ENCODE results near the gene MAGI2.

The MAGI2 gene

DNA sequence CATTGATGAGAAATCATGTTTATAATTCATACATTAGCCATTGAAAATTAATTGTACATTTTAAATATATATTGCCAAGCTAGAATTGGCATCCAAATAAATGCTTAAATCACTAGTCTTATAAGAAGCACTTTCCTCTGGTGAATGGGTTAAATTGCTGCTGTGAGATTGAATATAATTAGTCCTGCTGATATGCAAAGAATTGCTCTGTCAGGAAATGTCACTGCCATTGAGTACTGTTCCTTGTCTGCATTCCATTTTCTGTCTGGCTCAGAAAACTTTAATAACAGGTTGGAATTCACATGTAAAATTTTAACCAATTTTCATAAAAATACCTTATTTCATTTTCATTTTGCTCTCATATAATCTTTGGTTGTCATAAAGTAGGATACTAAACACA, 589.1 kb downstream of the MAGI2 start:
- DNase-seq, result no peak

DNA sequence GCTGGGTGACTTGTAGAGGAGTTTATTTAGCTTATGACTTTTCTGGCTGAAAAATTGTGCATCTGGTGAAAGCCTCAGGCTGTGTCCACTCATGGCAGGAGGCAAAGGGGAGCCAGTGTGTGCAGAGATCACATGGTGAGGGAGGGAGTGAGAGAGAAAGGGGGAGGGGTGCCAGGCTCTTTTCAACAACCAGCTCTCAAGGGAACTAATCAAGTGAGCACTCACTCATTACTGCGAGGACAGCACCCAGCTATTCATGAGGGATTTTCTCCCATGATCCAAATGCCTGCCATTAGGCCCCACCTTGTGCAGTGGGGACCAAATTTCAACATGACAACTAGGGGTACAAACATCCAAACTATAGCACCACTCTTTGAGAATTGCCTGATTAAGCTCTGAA, 590.2 kb downstream of the MAGI2 start:
- no peak for DNase-seq

DNA sequence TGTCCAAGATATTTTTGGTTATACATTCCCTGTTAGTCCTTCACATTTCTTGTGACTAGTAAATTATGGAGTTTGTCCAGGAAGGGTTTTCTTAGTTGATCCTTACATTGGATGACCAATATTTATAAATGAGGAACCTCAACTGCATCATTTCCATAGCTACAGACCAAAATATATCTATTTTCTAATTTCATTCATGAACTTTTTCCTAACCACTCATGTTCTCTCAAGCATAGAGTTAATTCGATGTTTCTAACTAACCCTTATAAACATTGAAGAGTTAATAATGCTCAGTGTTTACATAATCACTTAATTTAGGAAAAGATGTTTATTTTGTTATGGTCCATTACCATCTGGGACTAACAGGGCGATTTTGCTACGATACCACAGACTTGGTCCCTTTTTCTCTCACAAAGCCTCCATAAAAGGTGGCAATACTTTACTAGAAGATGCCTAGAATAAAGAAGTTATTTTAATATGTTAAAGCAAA, 591.0 kb downstream of the MAGI2 start:
- DNase-seq, result no peak

DNA sequence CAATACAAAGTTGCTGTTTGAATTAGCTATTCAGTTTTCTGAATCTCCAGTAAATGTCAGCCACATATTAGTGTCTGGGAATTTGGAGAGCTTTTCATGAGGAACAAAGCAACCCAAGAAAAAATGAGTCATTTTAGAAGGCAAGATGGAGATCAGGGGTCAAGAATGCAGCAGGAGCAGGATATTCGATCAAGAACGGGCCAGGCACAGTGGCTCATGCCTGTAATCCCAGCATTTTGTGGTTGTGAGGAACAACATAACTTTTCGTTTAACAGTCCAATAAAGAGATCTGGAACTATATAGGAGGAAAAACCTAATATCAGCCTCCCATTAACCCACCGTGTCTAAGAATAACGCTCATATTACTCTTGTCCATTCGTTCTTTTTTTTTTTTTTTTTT, 600.5 kb downstream of the MAGI2 start:
- no peak for DNase-seq

DNA sequence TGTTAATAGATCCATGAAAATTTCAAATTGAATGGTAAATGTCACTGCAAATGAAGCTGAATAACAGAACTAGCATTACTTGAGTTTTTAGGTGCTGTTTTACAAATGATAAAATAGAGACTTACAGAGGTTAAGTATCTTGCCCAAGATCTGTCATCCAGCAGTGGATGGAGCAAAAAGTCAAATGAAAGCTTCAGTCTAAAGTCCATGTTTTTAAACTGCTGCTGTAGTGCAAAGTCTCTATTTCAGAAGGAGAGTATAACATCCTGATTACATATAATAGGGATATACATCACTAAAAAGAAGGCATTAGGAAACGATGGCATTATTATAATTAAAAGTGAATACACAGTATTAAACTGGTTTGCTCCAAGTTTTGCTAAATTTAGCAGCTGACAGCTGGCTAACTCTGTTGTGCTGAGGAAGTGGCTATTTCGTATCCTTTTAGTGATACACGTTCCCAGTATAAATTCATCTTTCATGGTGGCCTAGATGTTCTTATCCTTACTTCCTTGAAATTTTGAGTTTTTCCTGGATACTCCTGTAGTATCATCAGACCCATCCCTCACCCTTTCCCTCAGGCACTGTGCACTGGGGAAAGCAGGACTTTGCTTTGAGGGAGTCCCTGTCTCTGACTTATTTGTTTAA, 603.2 kb downstream of the MAGI2 start:
- DNase-seq, result no peak

DNA sequence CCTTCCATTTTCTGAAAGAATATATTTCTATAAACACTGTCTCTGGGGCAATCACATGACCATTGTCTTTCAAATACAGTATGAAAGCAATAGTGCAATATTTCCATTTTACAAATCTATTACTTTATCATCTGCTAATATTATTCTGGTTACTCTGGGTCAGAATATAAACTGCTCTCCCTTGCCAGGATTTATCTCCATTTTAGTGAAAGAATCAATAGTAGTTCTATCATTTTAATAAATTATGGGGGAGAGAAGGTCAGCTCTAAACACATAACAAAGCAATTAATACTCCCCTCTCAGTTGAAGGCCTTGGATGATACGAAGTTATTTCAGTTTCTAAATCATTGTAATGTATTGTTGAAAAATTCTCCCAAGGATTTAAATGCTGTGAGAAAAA, 608.3 kb downstream of the MAGI2 start:
- no peak for DNase-seq

DNA sequence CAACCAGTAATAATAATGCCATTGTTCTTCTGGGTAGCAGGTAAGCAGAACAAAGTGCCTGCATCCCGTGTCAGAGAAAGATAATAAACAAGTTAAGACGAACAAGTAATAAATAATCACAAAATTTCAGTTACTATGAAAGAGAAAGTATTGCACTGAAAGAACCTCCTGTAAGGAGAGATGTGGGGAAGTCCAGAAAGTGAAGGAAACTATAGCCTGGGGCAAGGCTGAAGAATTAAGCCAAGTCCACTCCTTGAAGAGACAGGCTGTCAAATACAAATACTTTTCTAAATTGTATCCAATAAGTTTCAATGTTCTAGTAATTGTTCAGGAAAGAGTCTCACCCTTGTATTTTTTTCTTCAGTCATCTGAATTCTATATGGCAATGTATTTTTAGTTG, 611.4 kb downstream of the MAGI2 start:
- DNase-seq, result no peak

DNA sequence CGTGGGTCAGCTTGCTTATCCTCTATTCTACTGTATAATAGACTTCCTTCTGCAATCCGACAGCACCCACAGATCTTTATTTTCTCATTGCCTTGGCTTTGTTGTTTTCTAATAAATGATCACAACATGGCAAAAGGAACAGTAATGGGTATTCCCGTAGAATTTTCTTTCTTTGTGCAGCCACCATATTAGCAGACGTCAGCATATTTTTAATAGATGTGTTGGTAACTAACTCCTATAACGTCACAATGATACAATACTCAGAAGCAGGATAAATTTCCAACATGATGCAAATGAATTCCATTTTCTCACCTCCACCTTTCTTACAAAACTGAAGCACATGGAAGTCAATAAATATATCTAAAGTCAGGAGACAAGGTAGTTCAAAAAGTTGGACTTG, 617.6 kb downstream of the MAGI2 start:
- no peak for DNase-seq

DNA sequence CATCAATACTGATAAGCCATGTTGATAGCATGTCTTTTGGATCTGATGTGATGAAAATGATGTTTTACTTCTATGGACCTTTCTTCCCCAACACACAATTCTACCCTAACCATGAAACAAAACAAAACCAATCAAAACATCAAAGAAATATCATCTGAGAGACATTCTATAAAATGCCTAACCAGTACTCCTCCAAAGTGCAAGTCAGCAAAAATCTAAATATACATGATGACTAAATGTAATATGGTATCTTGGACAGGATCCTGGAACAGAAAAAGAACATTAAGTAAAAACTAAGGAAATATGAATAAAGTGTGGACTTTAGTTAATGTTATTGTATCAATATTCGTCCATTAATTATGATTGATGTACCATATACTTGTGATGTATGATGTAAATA, 625.1 kb downstream of the MAGI2 start:
- no peak for DNase-seq

DNA sequence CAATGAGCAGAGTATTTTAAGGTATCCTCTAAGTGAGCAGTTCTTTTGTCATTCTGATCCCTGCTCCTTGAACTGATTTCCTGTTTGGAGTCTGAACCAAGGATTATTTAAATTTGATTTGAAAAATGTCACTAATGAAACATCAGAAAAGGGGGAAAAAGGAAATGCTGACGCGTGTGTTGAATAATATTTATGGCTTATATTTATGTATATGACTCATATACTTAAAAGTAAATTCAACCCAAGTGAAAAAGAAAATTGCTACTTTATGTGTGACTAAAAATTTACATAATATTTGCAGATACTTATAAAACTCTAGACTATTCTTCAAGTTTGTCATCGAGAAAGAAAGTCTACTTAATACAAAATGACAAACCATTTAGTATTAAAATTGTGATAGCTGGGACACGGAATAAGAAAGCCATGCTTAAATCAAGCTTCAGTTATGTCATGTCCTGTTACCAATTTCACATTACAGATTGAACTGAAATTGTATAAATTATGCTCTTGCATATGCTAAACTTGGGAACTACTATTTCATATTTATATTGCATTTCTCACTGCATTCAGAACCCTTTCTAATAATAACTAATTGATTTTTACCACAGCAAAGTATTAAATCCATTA, 649.9 kb downstream of the MAGI2 start:
- no peak for DNase-seq

DNA sequence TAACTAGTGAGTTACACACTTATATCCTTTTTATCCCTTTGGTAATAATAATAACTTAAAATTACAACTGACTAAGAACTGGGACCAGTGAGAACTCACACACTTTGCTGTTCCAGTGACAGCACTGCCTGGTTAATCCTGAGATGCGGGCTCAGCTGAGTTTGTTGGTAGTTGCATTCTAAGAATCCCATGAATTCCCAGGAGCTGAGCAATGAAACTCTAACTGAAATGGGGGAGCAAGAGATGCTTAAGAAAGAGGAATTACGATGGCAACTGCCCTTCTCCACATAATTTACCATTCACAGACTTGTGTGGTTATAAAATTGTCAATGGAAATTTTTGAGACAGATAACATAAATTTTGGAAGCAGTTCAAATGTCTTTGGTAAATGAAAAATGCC, 659.4 kb downstream of the MAGI2 start:
- DNase-seq, result no peak

DNA sequence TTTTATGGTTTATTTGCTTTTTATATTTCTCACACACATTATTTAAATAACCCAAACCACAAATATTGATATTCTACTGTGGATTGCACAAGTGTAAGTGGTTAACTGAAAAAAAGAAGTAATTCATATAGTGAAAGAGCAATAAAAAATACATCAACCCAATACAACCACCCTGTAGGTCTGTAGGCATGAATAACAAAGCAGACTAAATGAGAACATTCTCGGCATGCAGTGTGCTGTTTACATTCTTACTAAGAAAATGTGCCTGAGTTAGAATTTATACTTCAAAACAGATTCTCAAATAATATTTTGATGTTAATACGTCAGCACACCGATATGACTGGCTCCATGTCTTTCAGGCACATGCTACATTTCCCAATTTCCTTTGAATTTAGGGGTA, 660.8 kb downstream of the MAGI2 start:
- DNase-seq, result no peak

DNA sequence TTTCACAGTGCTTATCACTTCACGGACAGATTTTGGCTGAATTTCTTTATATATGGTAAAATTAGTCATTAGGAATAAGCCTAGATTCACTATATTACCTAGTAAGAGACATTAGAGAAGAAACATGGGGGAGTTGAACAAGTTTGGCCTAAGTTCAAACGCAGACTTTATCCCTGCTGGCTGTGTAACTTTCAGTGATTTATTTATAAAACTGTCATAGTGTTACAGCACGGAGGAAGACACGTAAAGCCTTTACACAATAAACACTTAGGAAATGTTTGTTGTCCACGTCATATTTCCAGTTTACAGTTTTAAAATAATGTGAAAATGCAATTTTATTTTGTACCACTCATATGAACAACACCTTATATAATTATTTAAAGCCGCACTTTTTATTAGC, 661.5 kb downstream of the MAGI2 start:
- DNase-seq, result no peak

DNA sequence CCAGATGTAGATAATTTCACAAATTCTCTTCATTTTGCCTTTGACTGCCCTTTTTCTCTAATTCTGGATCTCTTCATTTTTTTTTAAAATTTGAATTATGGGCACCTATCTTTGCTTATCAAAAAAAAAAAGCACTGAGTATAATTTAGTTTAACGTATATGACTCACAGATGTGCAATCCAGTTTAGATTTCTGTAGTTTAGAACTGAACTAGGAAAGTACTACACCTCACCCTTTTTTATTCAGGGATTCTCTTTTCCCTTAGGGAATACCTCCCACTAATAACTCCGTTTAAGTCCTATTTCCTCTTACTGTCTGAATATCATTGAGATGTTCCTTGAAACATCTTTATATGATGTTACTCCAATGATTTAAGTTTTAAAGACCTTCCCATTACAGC, 665.0 kb downstream of the MAGI2 start:
- DNase-seq, result no peak

DNA sequence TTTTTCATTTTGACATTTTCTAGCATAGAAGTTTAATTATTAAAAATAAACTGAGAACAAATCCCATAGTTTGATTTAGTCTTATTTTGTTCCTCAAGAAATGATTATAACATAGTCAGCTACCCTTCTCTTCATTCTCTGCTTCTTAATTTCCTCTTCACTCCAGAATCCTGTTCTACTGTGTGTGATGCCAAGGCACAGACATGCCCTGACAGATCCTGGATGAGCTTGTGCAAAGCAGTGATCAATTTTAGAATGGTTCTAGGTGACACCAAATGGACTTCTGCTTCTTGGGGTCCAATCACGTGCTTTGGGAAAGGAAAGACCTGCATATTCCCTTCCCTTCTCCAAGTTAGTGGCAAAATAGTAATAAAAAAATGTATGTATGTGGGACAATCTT, 665.6 kb downstream of the MAGI2 start:
- DNase-seq, result no peak

DNA sequence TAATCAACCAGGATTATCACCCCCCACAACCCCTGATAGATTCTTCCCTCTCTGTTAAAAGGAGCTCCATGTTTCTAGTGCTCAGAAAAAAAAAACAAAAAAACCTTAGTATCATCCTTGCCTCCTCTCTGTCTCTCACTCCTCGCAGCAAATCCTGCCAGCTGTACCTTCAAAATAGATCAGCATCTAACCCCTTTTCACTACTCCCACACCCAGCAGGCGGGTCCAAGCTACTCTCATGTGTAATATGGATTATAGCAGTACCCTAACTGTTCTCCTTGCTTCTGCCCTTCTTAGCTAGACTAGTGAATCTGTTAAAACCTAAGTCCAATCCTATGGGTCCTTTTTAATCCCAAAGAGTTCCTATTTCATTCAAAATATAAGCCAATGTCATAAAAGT, 667.4 kb downstream of the MAGI2 start:
- DNase-seq, result no peak

DNA sequence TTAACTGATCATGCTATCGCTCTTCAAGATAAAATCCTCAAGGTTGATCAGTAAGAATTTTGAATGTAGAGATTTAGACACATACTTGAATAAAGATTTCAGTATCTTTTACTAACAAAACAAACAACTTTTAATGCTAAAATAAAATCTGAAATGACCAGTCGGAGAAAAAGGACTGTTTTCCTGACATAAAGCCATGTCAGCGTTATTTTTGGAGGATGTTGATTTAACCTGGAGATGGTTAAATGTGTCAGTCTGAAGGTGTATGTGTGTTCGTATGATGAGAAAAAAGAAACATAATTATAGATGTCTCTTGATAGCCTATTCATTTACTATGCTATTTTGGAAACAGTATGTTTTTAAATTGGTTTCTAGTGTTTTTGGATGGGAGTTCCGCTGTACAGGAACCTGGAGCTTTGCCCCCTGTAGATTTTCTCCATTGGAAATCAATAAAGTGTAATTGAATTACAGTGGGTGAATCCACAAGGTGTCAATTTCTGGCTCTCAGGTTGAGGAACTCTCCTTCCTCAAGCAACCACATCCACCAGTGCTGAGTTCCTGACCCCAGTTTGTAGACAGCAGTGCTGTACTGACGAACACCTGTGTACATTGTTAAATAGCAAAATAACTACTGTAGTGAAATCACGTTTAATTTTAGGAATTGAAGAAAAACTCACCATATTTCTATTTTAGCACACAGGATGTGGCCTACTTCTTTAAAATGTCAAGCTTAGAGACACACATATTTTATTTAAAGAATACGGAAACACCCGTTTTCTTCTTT, 670.1 kb downstream of the MAGI2 start:
- DNase-seq, result no peak

DNA sequence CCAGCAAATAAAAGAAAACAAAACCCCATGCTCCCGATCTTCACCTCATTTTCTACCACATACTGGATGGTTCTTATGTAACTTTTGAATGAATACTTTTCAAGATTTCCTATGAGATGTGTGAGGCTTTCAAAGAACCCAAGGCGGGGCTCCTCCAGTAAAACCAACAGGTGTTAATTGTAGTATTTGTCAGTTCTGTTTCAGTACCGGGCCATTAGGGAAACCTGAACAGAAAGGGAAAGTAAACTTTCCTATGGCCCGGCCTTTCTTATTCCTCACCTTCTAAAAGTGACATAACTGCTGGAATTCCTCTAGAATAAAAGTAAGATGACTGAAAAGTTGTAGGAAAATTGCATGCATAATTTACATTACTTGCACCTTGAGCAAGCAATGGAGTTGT, 672.9 kb downstream of the MAGI2 start:
- no peak for DNase-seq

DNA sequence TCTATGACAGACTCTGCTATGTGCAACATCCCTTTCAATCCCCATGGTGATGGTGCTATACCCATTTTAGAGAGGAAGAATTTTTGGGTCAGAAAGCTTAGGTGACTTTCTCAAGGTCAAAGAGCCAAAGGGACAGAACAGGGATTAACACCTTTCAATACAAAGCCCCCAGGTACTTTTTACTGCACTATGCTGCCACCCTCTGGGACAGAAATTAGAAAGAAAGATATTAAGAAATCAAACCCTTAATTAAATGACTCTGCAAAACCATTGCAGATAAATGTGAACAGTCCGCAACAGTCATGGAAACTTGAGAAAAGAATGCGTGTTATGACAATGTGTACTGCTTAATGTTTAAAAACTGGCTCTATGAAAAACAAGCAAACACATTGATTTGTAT, 673.7 kb downstream of the MAGI2 start:
- no peak for DNase-seq

DNA sequence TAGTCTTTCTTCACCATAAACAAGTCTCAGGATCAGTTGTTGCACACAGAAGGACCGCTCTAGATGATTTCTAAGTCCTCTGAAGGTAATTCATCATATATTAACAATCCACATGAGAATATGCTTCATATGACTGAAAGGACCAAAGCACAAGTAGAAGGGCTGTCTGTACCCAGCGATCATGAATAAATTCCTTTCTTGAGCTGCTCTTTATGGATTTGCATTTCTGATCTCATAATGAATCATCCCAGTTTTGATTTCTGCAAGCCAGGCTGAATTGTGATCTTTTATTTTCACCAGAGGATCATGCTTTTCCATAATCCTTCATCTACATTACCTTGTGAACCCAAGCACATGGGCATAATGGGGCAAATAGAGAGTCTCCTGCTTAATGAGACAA, 675.6 kb downstream of the MAGI2 start:
- DNase-seq, result no peak

DNA sequence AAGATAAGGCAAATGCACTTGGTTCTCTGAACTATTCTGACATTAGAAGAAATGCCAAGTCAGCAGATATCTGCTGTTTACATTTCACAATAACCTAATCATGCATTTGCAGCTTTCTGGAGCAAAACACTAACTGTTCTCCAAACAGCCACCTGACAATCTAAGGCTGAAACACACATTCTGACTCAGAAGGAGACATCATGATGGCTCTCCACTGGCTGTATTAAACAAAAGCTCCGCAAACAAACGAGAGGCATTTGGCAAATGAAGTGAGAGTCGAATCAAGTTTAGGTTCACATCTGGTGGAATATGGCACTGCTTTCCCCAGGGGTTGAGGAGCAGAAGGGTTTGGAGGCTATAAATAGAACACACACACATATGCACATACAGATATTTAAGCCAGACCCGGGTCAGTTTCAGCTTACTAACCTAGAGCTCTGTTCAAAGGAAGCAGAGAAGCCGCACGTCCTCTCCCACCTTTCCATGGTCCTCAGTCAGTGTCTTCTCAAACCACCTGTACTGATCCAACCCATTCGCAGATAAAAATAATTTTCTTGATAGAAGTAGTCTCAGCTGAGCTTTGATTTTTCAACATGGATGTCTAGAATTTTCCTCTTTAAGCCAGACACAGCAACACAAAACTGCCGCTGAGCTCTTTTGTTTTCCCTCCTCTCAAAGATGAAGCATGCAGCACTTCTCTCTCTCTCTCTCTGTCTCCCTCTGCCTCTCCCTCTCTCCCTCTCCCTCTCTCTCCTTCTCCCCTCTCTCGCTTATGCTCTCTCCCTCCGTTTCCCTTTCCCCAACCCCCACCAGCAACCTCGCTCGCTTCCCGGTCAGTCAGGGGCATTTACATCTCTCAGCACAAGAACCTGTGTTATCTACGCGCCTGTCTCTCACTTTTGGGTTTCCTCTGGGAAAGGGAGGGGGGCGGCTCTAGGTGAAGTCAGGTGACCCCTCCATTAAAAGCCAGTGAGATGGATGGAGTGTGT, 682.8 kb downstream of the MAGI2 start:
- DNase-seq, result no peak

DNA sequence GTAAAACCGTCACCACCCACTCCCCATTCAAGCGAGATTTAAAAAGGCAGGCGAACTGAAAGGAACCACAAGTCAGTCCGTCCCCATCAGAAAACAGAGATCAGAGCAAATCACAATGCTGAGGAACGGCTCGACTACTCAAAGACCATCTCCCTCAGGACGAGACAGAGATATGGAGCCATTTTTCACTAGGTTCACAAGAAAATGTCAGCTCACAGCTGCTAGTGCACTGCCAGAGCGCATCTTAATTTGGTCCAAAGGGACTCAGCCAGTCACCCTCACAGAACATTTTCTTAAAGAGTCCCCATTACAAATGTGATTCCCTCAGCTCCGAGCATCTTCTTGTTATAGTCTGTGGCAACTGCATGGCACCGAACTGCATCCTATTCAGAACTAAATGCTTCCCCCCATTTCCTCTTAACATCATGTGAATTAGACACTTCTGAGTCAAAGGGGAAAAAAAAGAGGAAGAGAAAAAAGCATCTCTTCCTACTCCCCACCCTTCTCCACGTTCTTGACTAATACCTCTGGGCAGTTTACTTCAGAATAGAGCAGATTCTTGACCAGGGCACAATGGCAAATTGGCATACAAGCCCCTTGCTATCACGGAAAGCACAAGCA, 683.9 kb downstream of the MAGI2 start:
- DNase-seq, result no peak

DNA sequence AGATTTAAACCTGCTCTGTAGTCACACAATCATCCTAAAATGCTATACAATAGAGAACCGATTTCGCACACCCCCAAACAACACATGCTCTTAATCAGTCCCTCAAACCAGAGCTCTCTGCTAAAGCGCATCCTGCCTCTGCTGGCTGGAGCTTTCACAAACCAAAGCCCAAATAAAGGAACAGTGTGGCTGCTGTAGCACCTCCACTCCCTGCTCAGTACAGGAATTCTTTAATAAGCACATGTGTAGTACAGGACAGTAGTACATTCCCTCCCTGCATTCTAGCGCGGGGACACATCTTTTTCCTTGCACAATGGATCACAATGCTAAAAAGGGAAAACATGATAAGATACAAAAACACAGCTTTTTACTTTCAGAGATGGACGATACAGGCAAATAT, 684.6 kb downstream of the MAGI2 start:
- DNase-seq, result no peak
